H1 (cell line): ENCODE data around the gene CAMTA1. TPM values are rescaled to one million over a fixed set of nuclear protein-coding genes. Genes with fewer than 3 reads are reported as not detected.

Experiments used
- CTCF ChIA-PET: fragments of 300-600 bp; sonication (Branson Sonifier 250); formaldehyde crosslinking; loops from one replicate; lab custom pipeline; 2021; ENCODE audit not compliant: partially characterized antibody; lab: Charles Lee
- POLR2A ChIA-PET: fragments of 300-600 bp; sonication (Branson Sonifier 250); formaldehyde crosslinking; loops from one replicate; lab custom pipeline; 2021; ENCODE audit warnings: inconsistent platforms; ENCODE audit not compliant: partially characterized antibody; lab: Charles Lee
- DNase-seq, 2 experiments: peaks; one replicate each; pipeline versions ENCODE4 v3.0.0 to v3.0.0-alpha.2; 2010 to 2022; ENCODE audit warnings: low spot score in 2 of 2, low read depth in 1 of 2, mixed read lengths in 1 of 2
- FAIRE-seq: peaks from 2 replicates; lab custom pipeline; 2011; peaks lifted over from hg19 to GRCh38; lab: Jason Lieb, UNC
- H2AFZ ChIP-seq: 2 replicates; pipeline ENCODE4 v1.8.1; 2012; ENCODE audit warnings: low read length, inconsistent platforms
- H2AK5ac ChIP-seq: 2 replicates; pipeline ENCODE4 v1.6.1; 2013; ENCODE audit warnings: low read depth, low read length
- H2BK120ac ChIP-seq: replicated peaks from 2 replicates; pipeline ENCODE3; 2013; ENCODE audit warnings: low read depth, low read length, inconsistent platforms
- H2BK12ac ChIP-seq: 2 replicates; pipeline ENCODE4 v1.6.1; 2013; ENCODE audit warnings: low read depth, low read length
- H2BK15ac ChIP-seq: 2 replicates; pipeline ENCODE4 v1.6.1; 2013; ENCODE audit warnings: low read length
- H2BK20ac ChIP-seq: 2 replicates; pipeline ENCODE4 v1.6.1; 2013; ENCODE audit warnings: low read length
- H2BK5ac ChIP-seq: 2 replicates; pipeline ENCODE4 v1.6.1; 2013; ENCODE audit warnings: low read depth, low read length
- H3K14ac ChIP-seq: 2 replicates; pipeline ENCODE4 v1.6.1; 2013; ENCODE audit warnings: inconsistent platforms; ENCODE audit not compliant: insufficient read length
- H3K18ac ChIP-seq: 2 replicates; pipeline ENCODE4 v1.6.1; 2013; ENCODE audit warnings: low read length; ENCODE audit errors: extremely low read depth
- H3K23ac ChIP-seq: 2 replicates; pipeline ENCODE4 v1.6.1; 2013; ENCODE audit warnings: inconsistent platforms; ENCODE audit not compliant: insufficient read length
- H3K23me2 ChIP-seq: 2 replicates; pipeline ENCODE4 v1.6.1; 2013; ENCODE audit warnings: low read depth, low read length
- H3K27ac ChIP-seq: 2 replicates; pipeline ENCODE4 v1.6.1; 2011; ENCODE audit warnings: low read depth, low read length, inconsistent platforms
- H3K27me3 ChIP-seq, 4 experiments: replicated peaks in 1 of 4; 1 replicate in 1 of 4; 2 replicates in 3 of 4; pipeline versions ENCODE4 v1.6.1 to v1.8.1; 2011 to 2013; ENCODE audit warnings: low read length in 3 of 4, mild to moderate bottlenecking in 3 of 4, inconsistent platforms in 2 of 4, mixed read lengths in 2 of 4, moderate library complexity in 1 of 4; ENCODE audit not compliant: control insufficient read depth in 3 of 4, insufficient read depth in 3 of 4; ENCODE audit errors: extremely low read depth in 1 of 4
- H3K36me3 ChIP-seq, 4 experiments: 2 replicates each; pipeline versions ENCODE4 v1.6.1 to v1.8.1; 2011 to 2013; ENCODE audit warnings: mild to moderate bottlenecking in 4 of 4, low read length in 3 of 4, moderate library complexity in 2 of 4, control low read depth in 1 of 4, inconsistent platforms in 1 of 4; ENCODE audit not compliant: insufficient read depth in 4 of 4, control insufficient read depth in 2 of 4
- H3K4ac ChIP-seq: replicated peaks from 2 replicates; pipeline ENCODE3; 2013; ENCODE audit warnings: low read length, low read depth, mixed read lengths, inconsistent platforms; ENCODE audit not compliant: insufficient read length
- H3K4me1 ChIP-seq, 4 experiments: replicated peaks in 1 of 4; 1 replicate in 1 of 4; 2 replicates in 3 of 4; pipeline versions ENCODE4 v1.6.1 to v1.8.1; 2011 to 2013; ENCODE audit warnings: low read length in 3 of 4, inconsistent platforms in 2 of 4, mixed read lengths in 1 of 4; ENCODE audit not compliant: insufficient read depth in 4 of 4, control insufficient read depth in 3 of 4
- H3K4me2 ChIP-seq, 2 experiments: 2 replicates each; pipeline versions ENCODE4 v1.6.1 to v1.8.1; 2011 to 2013; ENCODE audit warnings: low read depth in 2 of 2, low read length in 2 of 2, control low read depth in 1 of 2, inconsistent platforms in 1 of 2, mild to moderate bottlenecking in 1 of 2; ENCODE audit not compliant: insufficient read depth in 1 of 2
- H3K4me3 ChIP-seq, 4 experiments: fragments of 200-600, 300-600 bp in 1 of 4; sonication (generic), shearing (Covaris generic), sonication (Bioruptor Twin) in 1 of 4; 2 replicates each; pipeline versions ENCODE4 v1.5.1 to v1.8.1; 2011 to 2016; ENCODE audit warnings: low read length in 4 of 4, low read depth in 3 of 4, control low read depth in 2 of 4, inconsistent platforms in 2 of 4, mild to moderate bottlenecking in 2 of 4, mixed read lengths in 1 of 4, moderate library complexity in 1 of 4; ENCODE audit not compliant: insufficient read depth in 2 of 4; ENCODE audit errors: extremely low read depth in 1 of 4
- H3K56ac ChIP-seq: replicated peaks from 2 replicates; pipeline ENCODE3; 2013; ENCODE audit warnings: low read depth, mild to moderate bottlenecking, mixed read lengths, low read length, inconsistent platforms; ENCODE audit not compliant: insufficient read length
- H3K79me1 ChIP-seq: 2 replicates; pipeline ENCODE4 v1.6.1; 2013; ENCODE audit warnings: low read depth, low read length, control low read depth
- H3K79me2 ChIP-seq, 2 experiments: 2 replicates each; pipeline versions ENCODE4 v1.6.1 to v1.8.1; 2012 to 2013; ENCODE audit warnings: low read length in 2 of 2, mild to moderate bottlenecking in 2 of 2, inconsistent platforms in 1 of 2; ENCODE audit not compliant: insufficient read depth in 2 of 2, control insufficient read depth in 1 of 2
- H3K9ac ChIP-seq, 4 experiments: replicated peaks in 1 of 4; 1 replicate in 1 of 4; 2 replicates in 3 of 4; pipeline versions ENCODE4 v1.6.1 to v1.8.1; 2011 to 2013; ENCODE audit warnings: low read depth in 3 of 4, low read length in 3 of 4, control low read depth in 2 of 4, mild to moderate bottlenecking in 2 of 4, moderate library complexity in 2 of 4, inconsistent platforms in 1 of 4; ENCODE audit errors: extremely low read depth in 1 of 4
- H3K9me3 ChIP-seq, 2 experiments: 2 replicates each; pipeline versions ENCODE4 v1.6.1 to v1.8.1; 2012 to 2013; ENCODE audit warnings: mild to moderate bottlenecking in 2 of 2, moderate library complexity in 2 of 2, control low read depth in 1 of 2, inconsistent platforms in 1 of 2, low read depth in 1 of 2, low read length in 1 of 2, mixed read lengths in 1 of 2; ENCODE audit not compliant: insufficient read depth in 2 of 2
- H4K20me1 ChIP-seq, 2 experiments: replicated peaks in 1 of 2; 2 replicates each; pipeline versions ENCODE3 to v1.8.1; 2011 to 2013; ENCODE audit warnings: inconsistent platforms in 2 of 2, low read length in 2 of 2, mild to moderate bottlenecking in 1 of 2; ENCODE audit not compliant: insufficient read depth in 2 of 2, control insufficient read depth in 1 of 2
- H4K5ac ChIP-seq: 2 replicates; pipeline ENCODE4 v1.6.1; 2013; ENCODE audit warnings: low read length, low read depth, mixed read lengths, inconsistent platforms; ENCODE audit not compliant: insufficient read length
- H4K8ac ChIP-seq: 2 replicates; pipeline ENCODE4 v1.8.0; 2013; ENCODE audit warnings: mild to moderate bottlenecking, moderate library complexity, low read length, inconsistent platforms; ENCODE audit not compliant: insufficient read depth; ENCODE audit errors: extremely low read depth
- H4K91ac ChIP-seq: replicated peaks from 2 replicates; pipeline ENCODE3; 2013; ENCODE audit warnings: low read length, mixed read lengths, inconsistent platforms; ENCODE audit not compliant: insufficient read length
- CEBPB ChIP-seq: IDR thresholded peaks from 2 replicates; pipeline ENCODE4 v1.6.1; 2012; ENCODE audit warnings: low read depth, low read length
- CHD2 ChIP-seq: IDR thresholded peaks from 2 replicates; pipeline ENCODE4 v1.6.1; 2012; ENCODE audit warnings: low read length, improper control_type of control experiment
- JUND ChIP-seq: IDR thresholded peaks from 2 replicates; pipeline ENCODE4 v1.6.1; 2011; ENCODE audit warnings: mild to moderate bottlenecking, improper control_type of control experiment, low read length
- NRF1 ChIP-seq: IDR thresholded peaks from 2 replicates; pipeline ENCODE4 v1.6.1; 2011; ENCODE audit warnings: mild to moderate bottlenecking, low read depth, low read length, improper control_type of control experiment
- SP4 ChIP-seq: IDR thresholded peaks from 2 replicates; pipeline ENCODE4 v1.6.1; 2012; ENCODE audit warnings: low read length, inconsistent platforms
- WGBS, 2 experiments: shearing (Covaris generic) in 1 of 2; methylation state at CpG; one replicate each; pipeline versions ENCODE4 v1.1.6 to v1.1.7; 2013 to 2015; ENCODE audit warnings: low lambda C conversion rate in 2 of 2, mixed read lengths in 2 of 2, inconsistent platforms in 1 of 2, low coverage in 1 of 2, missing lambda C conversion rate in 1 of 2; ENCODE audit not compliant: insufficient replicate concordance in 2 of 2, insufficient coverage in 1 of 2, insufficient read length in 1 of 2; ENCODE audit errors: extremely low coverage in 1 of 2, missing lambda C conversion rate in 1 of 2; 5-methylcytosine and 5-hydroxymethylcytosine counted together
- polyA plus RNA-seq, 7 experiments: library from polyadenylated mRNA; depleted of rRNA in 3 of 7; stranded (reverse) in 5 of 7; unstranded in 2 of 7; fragments of >200 nt in 5 of 7; fragments of 200-250 nt in 2 of 7; gene quantifications; 1 replicate in 5 of 7; 2 replicates in 1 of 7; 4 replicates in 1 of 7; pipeline versions ENCODE4 v1.2.1 to v1.2.3, GENCODE V29; 2011 to 2013; ENCODE audit warnings: missing spikeins in 2 of 7, mixed read lengths in 2 of 7
- total RNA-seq: library from RNA; stranded (reverse); fragmentation: NEBNext Ultra II Directional; extraction: Animal tissue kit (Norgen Biotek cat#: 25700); gene quantifications from 2 replicates; pipeline ENCODE4 v1.2.1, GENCODE V29; 2021

Gene CAMTA1
- total and polyA plus RNA-seq, 2 of the 8 experiments (the other 6 are each of a cell fraction or from before 2014, with no cell fraction given), result 65.0 to 119 TPM

GRCh38 chr1:7482772-7483495 lies 697.7 kb downstream of the CAMTA1 start:
- DNase-seq, result no peak
- H3K4ac ChIP-seq, result peak overlapping the region; percentile 58
- TF ChIP-seq JUND (no peak), SP4 (no peak), NRF1 (no peak), CEBPB (no peak), CHD2 (no peak)

More at GRCh38 chr1:7482772-7483495, 697.7 kb downstream of the CAMTA1 start:
- Histone ChIP-seq H3K9ac (no peak overlapping the region), H4K20me1 (peaks cover 0 to 5% of the 10 kb centered on the region in 2 experiments), H3K4me2 (no peak overlapping the region), H3K4me3 (no peak overlapping the region), H3K27ac (no peak overlapping the region), H2AK5ac (no peak overlapping the region), H3K9me3 (no peaks in the 10 kb centered on the region), H3K36me3 (no peaks in the 10 kb centered on the region), H4K8ac (no peak overlapping the region; the same call in 1 of the 2 replicates), H3K56ac (no peak overlapping the region), H3K79me1 (no peaks in the 10 kb centered on the region), H3K23me2 (peaks cover 6% of the 10 kb centered on the region; the same call in 1 of the 2 replicates), H3K14ac (no peak overlapping the region), H2BK5ac (no peak overlapping the region), H2AFZ (peak overlapping the region; percentile 81; the same call in 1 of the 2 replicates), H2BK12ac (no peak overlapping the region), H4K91ac (no peak overlapping the region), H3K23ac (no peak overlapping the region), H2BK20ac (no peak overlapping the region), H2BK15ac (no peak overlapping the region), H3K79me2 (no peaks in the 10 kb centered on the region), H4K5ac (no peak overlapping the region), H3K4me1 (peaks cover 0 to 4% (median 0%) of the 10 kb centered on the region in 4 experiments; a peak in 2 of 7 replicates), H2BK120ac (no peak overlapping the region), H3K18ac (no peak overlapping the region), H3K27me3 (no peaks in the 10 kb centered on the region)
- ChIA-PET CTCF (interaction anchor here (0.8 to 9.2 kb wide), 8 partner anchors 8 to 257 kb away, joined by 3 to 78 read pairs (median 3); no protein-coding TSS in a partner anchor), POLR2A (no interaction called here)
- no peak for FAIRE-seq
- WGBS, 2 experiments, result 79% methylated on average over 7 of the region's 10 CpGs; no CpG with 5 or more reads in 1 of the 2 experiments
